Jurkat, Clone E6-1 (cell line): ENCODE data around the gene AFAP1.
A peak's percentile ranks its signal among the peaks of the same experiment; 100 is the strongest.

Experiments used
- DNase-seq: peaks from one replicate; pipeline ENCODE4 v3.0.0-alpha.2; 2011; ENCODE audit warnings: low read depth, low spot score
- H3K4me3 ChIP-seq: 2 replicates; pipeline ENCODE4 v1.5.1; 2011; ENCODE audit warnings: mild to moderate bottlenecking, low read length, control low read depth, moderate library complexity

The AFAP1 gene

DNA sequence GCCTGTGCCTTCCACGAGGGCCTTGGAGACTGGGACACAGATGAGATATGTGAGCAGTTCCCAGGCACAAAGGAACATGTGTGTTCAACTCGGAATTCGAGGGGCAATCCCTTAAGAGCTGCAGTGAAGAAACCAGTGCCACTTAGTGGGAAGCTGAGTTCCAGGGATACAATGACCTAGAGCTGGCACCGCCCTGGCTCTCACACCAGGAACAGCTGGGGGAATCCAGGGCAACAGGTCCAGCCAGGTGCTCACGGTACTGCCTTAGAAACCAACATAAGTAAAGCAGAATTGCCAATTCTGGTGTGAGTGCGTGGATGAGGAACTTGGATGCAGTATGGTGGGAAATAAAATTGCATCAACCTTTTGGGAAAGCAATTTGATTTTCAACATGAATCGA lies 122.9 kb downstream of the AFAP1 start:
- H3K4me3 ChIP-seq, result no peak overlapping the region
- no peak for DNase-seq

DNA sequence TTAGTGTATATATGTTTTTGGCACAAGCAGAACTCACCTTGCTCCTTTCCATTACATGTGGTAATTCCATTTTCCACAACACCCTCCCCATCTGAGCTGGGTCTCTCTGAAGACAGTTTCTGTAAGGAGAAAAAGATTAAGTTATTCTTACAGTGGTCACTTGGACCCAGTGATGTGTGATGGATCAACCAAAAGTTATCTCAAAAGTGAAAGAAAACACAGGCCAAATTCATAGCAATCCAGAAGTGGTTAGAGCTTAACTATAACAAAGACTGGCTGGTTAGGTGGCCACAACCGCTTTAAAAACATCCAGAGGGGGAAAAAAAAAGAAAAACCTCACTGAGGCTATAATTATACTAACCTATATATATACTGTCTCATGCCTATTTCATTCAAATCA lies 123.7 kb downstream of the AFAP1 start:
- DNase-seq, result no peak
- H3K4me3 ChIP-seq, result no peak overlapping the region

DNA sequence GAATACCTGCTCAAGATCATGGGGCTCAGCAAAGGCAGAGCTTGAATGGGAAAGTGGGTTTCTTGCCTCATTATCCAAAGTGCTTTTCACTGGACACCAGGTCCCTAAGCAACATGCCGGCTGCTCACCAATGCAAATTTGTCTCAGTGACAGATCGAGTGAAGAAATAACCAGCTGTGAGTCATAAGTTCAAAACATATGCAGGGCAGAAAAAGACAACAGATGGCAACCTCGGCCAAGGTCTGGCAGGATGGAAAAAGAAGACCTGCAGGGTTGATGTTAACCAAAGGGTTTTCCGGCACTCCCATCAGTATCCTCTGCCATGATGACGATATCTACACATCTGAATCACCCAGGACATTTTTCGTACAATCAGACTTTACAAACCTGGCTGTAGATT lies 124.1 kb downstream of the AFAP1 start:
- no peak for DNase-seq
- H3K4me3 ChIP-seq, result no peak overlapping the region

DNA sequence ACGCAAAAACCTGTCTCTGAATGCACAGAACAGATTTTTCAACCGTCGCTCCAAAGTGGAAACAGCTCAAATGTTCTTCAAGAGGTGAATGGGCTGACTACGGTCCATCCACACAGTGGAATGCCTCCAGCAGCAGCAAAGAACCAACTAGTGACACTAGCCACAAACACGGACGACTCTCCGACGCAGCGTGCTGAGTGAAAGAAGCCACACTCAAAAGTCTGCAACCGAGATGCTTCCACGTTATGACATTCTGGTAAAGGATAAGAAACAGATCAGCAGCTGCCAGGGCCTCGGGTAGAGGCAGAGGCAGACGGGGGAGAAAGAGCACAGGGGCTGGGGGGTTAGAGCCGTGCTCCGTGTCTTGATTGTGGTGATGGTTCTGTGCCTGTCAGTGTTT lies 125.2 kb downstream of the AFAP1 start:
- DNase-seq, result no peak
- H3K4me3 ChIP-seq, result no peak overlapping the region

DNA sequence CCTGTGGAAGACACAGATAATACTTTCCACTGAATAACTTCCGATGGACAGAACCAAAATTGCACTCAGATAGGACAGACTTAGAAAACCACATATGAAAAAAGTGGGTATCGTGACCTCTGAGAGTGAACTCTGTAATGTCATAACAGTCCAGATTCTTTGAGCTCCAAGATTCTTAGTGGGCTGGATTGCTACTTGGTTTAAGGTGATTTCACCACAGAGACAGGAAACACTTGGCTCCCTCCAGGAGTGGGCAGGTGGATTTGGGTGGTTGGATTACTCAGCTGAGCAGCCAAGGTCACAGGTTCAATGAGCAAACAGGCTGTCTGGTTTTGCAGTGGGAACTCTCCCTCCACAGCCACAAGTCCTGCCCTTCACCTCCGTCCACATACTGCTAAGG lies 126.0 kb downstream of the AFAP1 start:
- no peak for DNase-seq
- no peak overlapping the region for H3K4me3 ChIP-seq

DNA sequence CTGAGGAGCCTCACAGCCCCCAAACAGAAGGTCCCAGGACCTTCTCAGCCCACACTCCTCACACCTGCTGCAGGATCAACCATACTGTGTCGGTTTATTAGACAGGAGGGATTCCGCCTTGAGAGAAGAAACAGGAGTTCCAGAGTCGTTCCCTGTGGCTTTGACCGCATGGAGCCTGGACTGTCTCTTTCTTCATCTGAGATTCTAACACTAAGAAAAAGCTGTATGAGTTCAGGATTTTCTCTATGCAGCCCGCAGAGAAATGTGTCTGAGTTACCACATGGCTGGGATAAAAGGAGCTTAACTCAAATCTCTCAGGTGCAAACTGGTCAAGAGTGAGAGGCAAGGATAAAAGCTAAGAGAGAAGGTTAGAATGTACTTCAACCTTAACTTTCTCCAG lies 126.7 kb downstream of the AFAP1 start:
- no peak for DNase-seq
- H3K4me3 ChIP-seq, result no peak overlapping the region

DNA sequence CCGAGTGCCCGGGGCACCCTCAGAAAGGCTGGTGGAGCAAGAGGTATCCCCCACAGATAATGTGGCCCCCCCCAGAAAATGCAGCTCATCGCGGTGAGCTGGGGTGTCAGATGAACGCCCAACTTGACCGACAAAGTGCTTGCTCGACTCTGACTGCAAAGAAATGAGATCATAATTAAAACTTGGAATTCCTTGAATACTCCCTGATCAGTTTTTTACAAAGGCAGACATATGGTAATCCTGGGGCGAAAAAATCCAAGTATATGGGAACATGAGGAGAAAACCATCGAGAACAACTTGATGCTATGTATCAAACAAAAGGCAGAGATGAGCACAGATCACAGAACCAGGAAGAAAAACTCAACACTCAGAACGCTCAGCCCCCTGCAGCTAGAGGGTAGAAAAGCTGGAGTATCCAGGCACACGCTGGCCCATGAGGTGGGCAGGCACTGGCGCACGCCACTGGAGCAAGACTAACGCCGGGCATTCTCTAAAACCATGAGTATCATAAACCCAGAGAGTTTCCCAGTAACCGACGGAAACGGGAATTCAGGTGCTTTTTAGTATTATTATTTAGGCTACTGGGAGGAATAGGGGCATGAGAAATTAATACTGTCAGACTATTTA lies 127.3 kb downstream of the AFAP1 start:
- H3K4me3 ChIP-seq, result no peak overlapping the region
- no peak for DNase-seq

DNA sequence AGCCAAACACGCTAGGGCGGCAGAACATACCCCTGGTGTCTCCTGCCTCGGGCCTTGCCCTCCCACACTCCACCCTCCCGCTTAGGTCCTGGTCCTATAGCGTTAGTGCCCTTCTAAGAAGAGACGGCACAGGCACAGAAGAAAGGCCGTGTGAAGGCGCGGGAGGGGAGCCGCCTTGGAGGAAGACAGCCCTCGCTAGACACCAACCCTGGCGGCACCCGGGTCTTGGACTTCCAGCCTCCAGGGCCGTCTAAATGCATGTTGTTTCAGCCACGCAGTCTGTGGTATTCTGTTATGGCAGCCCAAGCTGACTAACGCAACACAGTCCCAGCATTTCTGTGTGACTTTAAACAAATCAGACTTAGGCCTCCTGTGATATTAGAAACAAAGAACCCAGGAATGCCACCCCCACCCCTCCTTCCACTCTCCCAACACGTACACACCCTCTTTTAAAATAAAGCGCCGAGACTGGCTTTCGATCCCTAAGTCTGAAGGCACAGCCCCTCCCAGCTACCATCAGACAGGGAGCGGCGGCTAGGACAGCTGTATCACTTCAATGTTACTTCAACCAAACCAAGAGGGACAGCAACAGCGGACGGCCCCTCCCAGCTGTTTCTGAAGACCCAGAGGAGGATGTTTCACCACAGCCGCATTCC lies 128.0 kb downstream of the AFAP1 start:
- DNase-seq, result no peak
- H3K4me3 ChIP-seq, result no peak overlapping the region

DNA sequence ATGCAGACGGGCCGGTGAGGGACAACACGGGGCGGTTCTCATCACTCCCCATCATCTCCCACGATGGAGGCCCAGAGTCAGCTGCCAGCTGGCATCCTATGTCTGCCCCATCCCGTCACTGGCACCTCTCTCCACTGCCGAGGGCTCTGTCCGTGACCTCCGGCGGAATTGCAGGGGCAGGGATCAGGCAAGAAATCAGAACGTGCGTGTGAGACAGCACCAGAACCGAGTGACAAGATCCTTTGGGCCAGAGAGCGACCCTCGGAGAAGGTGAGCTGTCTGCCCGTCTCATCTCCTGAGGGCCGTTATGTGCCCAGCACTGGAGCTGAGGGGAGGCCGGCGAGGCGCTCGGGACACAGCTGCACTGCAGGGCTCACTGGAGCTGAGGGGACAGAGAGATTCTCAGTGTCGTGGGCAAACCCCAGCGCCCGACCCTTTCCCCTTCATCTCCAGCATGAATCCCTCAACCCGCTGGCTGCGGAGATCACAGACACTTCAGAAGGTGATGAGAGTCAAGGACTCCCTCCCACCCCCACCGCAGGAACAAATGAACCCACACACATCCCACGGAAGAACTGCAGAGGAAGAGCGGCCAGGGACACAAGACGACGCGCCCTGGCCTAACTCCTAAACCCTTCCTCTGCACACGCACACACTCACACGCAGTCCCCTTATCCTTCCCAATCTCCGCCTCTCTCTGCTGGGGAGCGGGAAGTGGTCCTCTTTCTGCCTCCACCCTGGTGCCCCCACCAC lies 128.7 kb downstream of the AFAP1 start:
- DNase-seq, result no peak
- no peak overlapping the region for H3K4me3 ChIP-seq

DNA sequence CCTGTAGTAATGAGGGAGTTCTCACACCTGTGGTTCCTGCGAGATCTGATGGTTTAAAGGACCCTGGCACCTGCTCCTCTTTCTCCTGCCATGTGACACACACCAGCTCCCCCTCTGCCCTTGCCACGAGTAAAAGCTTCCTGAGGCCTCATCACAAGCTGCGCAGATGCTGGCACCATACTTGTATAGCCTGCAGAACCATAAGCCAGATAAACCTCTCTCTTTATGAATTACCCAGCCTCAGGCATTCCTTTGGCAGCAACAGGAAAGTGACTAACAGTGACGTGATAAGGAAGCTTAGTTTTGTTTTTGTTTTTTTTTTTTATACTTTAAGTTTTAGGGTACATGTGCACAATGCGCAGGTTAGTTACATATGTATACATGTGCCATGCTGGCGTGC lies 130.9 kb downstream of the AFAP1 start:
- no peak for DNase-seq
- H3K4me3 ChIP-seq, result no peak overlapping the region

DNA sequence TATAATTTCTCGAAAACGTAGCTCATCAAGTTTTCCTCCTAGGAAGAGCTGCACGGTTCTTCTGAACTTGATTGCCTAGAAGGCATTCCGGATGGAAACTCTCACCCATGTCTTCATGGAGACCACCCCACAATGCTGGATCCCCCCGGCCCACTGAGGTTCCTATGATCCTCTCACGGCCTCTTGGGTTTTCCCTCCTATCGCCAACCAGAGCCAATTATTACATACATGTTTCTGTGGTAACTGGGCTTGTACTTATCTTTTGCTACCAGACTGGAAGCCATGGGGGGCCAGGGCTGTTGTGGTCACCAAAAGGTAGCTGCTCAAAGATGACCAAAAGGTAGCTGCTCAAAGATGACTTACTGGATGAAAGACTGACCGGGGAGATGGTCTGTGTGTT lies 131.5 kb downstream of the AFAP1 start:
- DNase-seq, result no peak

DNA sequence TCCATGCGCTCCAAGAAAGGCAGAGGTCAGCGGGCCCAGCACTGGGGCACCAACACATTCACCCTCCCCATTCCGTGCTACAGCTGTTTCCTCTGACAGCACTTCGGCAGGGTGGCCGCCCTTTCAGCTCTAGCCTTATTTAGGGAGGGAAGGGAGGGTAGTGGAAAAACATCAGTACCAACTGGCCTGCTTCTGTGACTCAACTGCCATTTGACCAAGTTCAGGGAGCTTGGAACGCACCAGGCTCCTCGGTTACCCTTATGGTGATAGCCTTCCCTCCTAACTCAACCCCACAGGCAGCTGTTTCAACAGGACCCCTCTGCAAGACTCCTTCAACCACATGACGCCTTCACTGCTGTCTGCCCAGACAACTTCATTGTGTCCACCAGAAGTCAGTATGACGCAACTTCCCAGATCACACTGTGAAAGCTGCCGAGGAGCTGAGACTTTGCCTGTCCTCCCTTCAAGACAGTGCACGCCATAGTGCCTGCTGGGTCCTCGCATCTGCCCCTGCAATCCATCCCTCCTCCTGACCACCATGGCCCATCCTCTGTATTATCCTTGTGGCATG lies 132.2 kb downstream of the AFAP1 start:
- no peak for DNase-seq
- H3K4me3 ChIP-seq, result no peak overlapping the region

More for the DNA sequence above, 131.5 kb downstream of the AFAP1 start:
- H3K4me3 ChIP-seq, result no peak overlapping the region

DNA sequence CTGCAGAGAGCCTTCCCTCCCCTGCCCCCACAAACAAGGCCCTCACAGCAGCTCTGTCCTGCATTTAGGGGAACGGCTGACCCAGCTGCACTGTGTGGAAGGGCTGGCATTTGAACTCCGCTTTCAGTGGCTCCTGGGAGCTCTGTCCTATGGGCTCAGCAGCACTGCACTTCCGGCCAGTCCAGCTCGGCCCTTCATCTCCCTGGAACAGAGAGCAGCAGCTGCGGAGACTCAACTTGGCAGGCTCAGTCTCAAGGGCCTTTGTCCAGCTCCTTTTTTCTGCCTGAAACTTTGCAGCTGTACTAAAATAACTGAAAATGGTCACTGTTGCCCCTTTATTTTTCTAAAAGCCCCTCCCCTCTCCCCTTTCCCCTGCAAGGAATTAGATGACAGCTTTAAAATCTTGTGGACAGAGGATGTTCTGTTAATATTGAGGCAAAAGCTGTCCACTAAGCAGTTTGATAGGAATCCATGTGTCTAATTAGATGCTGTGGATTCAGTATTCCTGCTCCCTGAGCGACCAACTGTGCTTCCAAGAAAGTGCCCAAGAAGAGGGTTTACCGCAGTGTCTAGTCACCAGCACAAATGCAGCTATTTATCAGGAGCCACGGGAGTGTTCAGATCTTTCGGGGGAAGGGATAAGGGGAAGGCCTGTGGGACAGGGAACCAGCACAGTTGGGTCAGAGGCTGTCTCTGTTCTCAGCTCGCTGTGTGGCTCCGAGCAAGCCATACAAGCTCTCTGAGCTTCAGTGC lies 133.1 kb downstream of the AFAP1 start:
- no peak overlapping the region for H3K4me3 ChIP-seq

DNA sequence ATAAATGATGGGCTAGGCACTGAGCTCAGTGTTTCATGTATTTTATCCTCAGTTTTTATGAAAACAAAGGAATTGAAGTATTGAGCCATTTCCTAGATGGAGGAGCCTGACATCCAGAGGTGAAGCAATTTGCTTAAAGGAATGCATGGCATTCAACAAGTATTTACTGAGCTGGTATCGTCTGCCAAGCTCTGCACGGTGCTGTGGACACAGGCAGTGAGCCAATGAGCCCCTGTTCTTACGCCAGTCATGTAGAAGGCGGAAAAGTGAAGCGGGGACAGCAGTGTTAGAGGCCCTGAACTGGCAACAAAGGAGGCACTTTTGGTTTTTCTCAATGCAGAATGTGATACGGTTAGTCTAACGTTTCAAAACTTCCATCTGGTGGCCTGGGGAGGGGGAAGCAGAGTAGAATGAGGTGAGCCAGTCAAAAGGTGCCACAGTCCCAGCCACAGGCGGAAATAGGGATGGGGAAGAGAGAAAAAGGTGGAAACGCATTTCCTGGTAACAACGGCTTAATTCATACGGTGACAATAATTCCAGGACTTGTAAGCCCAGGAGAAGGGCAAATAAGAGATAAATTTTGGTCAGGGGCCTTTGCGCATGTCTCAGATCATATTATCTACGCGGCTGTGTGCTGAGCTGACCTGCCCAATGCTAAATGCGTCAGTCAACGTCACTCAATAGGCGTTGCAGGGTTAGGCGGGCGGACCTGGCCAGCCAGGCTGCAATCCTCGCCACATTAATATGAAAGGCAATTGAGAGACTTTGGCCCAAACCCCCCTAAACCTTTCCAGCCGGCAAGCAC lies 133.9 kb downstream of the AFAP1 start:
- no peak for DNase-seq
- H3K4me3 ChIP-seq, result no peak overlapping the region

More for the DNA sequence above, 133.1 kb downstream of the AFAP1 start:
- no peak for DNase-seq

DNA sequence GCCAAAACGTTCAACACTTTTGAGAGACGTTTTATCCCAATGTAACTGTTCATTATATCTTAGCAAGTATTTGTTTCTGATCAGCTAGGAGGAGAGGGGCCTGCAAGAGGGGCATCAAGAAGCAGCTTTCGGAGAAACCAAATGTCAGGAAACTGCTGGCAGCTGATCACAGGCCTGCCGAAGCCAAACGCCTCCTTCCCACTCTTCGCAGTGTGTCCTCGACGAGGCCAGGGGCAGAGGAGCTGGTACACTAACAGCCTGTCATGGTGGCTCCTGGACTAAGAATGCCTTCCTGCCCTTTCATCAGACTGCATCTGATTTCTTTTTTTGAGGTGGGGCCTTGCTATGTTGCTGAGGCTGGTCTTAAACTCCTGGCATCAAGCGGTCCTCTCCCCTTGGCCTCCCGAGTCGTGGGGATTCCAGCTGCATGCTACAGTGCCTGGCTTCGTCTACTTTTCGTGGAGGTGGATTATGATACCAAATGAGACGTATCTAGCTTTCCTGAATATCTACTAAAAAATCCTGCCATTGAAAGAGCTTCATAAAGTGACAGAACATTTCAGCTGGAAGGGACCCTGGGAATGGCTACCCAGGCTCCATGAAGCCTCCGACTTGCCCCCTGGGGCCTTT lies 134.8 kb downstream of the AFAP1 start:
- H3K4me3 ChIP-seq, result no peak overlapping the region
- DNase-seq, result no peak

DNA sequence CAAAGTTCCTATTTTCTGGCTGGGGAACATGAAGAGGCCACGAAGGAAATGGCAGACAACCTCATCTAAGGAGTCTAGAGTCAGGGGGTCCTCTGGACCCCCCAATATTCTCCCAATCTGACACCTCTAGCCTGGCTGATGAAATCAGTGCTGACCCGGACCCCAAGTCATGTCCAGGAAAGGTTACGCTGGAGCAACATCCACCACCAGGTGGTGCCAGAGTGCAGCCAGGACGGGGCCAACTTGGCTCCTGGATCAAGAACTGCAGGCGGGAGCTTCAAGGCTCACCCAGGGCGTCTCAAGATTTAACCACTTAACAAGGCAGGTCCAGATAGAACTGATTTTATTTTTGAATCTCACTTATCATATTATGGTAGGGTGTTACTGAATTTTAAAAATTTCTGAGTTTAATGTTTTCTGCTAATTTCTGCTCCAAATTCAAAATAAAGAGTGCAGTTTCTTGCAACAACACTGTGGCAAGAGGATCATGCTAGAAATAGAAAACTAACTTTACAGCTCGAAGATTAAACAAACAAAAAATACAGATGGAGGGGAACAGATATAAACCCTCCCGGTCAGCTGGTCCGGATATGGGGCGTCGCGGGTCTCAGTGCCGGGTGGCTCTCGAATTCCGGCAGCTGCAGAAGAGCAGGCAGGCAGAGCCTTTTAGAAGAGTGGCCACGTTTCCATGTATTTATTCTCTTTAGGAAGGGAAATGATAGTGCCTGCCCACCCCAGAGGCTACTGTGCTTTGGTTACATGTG lies 135.5 kb downstream of the AFAP1 start:
- no peak overlapping the region for H3K4me3 ChIP-seq
- peak; percentile 51 for DNase-seq

DNA sequence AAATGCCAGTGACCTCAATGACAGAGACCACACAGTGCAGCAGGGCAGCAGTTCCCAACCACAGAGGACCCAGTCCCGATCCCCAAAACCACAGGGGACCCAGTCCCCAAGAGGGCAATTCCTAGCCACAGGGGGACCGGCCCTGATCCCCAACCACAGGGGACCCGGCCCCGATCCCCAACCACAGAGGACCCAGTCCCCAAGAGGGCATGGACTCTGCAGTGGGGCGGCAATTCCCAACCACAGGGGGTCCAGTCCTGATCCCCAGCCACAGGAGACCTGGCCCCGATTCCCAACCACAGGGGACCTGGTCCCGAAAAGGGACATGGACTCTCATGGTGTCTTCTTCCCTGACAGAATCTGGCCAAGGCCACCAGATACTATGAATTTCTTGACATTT lies 136.3 kb downstream of the AFAP1 start:
- H3K4me3 ChIP-seq, result no peak overlapping the region
- no peak for DNase-seq
